GM21423 (cell line): ENCODE results near the gene SPRY4.
"Not testable (repeated sequence)": the region's sequence is repeated elsewhere in the genome, so short reads cannot be mapped to it uniquely, and the experiment has no call there.

Experiments
- ATAC-seq: cut with Tn5 transposase; IDR thresholded peaks from one replicate; pipeline ENCODE4 v1.9.1; 2021; ENCODE audit warnings: mild to moderate bottlenecking, moderate library complexity; ENCODE audit not compliant: unreplicated experiment

Gene SPRY4

GRCh38 chr5:142316051-142316450 lies 8.8 kb downstream of the SPRY4 start:
- ATAC-seq, result peak; percentile 32

- ATAC-seq, result no peak
These were observed 9.5 kb downstream of the SPRY4 start for GRCh38 chr5:142315096-142315900.

- no peak for ATAC-seq
These were observed 10.2 kb downstream of the SPRY4 start for GRCh38 chr5:142314606-142315005.

- ATAC-seq, result no peak
These were observed 10.7 kb downstream of the SPRY4 start for GRCh38 chr5:142314109-142314508.

GRCh38 chr5:142313682-142314081 lies 11.1 kb downstream of the SPRY4 start:
- no peak for ATAC-seq

GRCh38 chr5:142313275-142313674 lies 11.5 kb downstream of the SPRY4 start:
- no peak for ATAC-seq

GRCh38 chr5:142312399-142312798 lies 12.4 kb downstream of the SPRY4 start:
- ATAC-seq, result no peak

- no peak for ATAC-seq
These were observed 13.1 kb downstream of the SPRY4 start for GRCh38 chr5:142311725-142312124.

GRCh38 chr5:142310803-142311202 lies 14.0 kb downstream of the SPRY4 start:
- ATAC-seq, result no peak

- ATAC-seq, result no peak
These were observed 15.0 kb downstream of the SPRY4 start for GRCh38 chr5:142309747-142310318.

- ATAC-seq, result no peak
These were observed 16.5 kb downstream of the SPRY4 start for GRCh38 chr5:142308358-142308757.

- no peak for ATAC-seq
These were observed 17.5 kb downstream of the SPRY4 start for GRCh38 chr5:142307146-142307890.

- no peak for ATAC-seq
These were observed 18.7 kb downstream of the SPRY4 start for GRCh38 chr5:142306077-142306502.

- ATAC-seq, result no peak
These were observed 19.6 kb downstream of the SPRY4 start for GRCh38 chr5:142305211-142305610.

GRCh38 chr5:142304013-142304701 lies 20.7 kb downstream of the SPRY4 start:
- ATAC-seq, result no peak

GRCh38 chr5:142303565-142303964 lies 21.3 kb downstream of the SPRY4 start:
- no peak for ATAC-seq

GRCh38 chr5:142301540-142301939 lies 23.3 kb downstream of the SPRY4 start:
- ATAC-seq, result no peak

GRCh38 chr5:142300677-142301076 lies 24.1 kb downstream of the SPRY4 start:
- ATAC-seq, result no peak

GRCh38 chr5:142298789-142299188 lies 26.0 kb downstream of the SPRY4 start:
- no peak for ATAC-seq

- not testable (repeated sequence) for ATAC-seq
These were observed 27.0 kb downstream of the SPRY4 start for GRCh38 chr5:142297786-142298185.

GRCh38 chr5:142296914-142297417 lies 27.9 kb downstream of the SPRY4 start:
- ATAC-seq, result no peak
